ENCODE results near the gene TSPEAR. TPM values are rescaled to one million over a fixed set of nuclear protein-coding genes. Genes with fewer than 3 reads are reported as not detected.

The TSPEAR gene
- total RNA-seq, 2 donors from 2014 or later: 0.85 TPM; not detected in 1

DNA sequence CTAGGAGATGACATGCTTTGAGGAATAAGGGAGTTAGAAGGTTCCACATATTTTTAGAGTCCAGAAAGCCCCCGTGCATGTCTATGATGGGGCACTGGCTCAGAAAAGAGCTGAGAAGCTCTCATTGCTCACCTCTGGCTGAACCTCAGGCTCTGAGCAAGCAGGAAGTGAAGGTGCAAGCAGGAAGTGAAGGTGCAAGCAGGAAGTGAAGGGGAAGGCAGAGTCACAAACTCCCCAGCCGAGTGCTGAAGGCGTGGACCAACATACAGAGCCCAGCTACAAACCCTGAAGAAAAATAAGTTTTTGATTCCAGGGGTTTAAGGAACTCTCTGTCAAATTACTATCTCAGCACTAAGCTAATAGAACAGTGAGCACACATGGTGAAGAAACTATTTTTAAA is 92.5 kb downstream of the TSPEAR start:
- no peak for DNase-seq (ENCODE audit: low spot score)
- H3K4me1 ChIP-seq (replicated peaks): no peaks in the 10 kb centered on the region
- H3K27ac ChIP-seq: no peak overlapping the region
- no peaks in the 10 kb centered on the region for H3K27me3 ChIP-seq (replicated peaks; ENCODE audit: insufficient read depth)
- H3K4me3 ChIP-seq: no peak overlapping the region
- no peaks in the 10 kb centered on the region for H3K9me3 ChIP-seq
- TF ChIP-seq POLR2AphosphoS5 (IDR thresholded peaks at IDR 0.05) (no peak), POLR2A (IDR thresholded peaks at IDR 0.05) (no peak)
- TF ChIP-seq, protein P1, sequence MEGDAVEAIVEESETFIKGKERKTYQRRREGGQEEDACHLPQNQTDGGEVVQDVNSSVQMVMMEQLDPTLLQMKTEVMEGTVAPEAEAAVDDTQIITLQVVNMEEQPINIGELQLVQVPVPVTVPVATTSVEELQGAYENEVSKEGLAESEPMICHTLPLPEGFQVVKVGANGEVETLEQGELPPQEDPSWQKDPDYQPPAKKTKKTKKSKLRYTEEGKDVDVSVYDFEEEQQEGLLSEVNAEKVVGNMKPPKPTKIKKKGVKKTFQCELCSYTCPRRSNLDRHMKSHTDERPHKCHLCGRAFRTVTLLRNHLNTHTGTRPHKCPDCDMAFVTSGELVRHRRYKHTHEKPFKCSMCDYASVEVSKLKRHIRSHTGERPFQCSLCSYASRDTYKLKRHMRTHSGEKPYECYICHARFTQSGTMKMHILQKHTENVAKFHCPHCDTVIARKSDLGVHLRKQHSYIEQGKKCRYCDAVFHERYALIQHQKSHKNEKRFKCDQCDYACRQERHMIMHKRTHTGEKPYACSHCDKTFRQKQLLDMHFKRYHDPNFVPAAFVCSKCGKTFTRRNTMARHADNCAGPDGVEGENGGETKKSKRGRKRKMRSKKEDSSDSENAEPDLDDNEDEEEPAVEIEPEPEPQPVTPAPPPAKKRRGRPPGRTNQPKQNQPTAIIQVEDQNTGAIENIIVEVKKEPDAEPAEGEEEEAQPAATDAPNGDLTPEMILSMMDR (IDR thresholded peaks at IDR 0.05): no peak
- 61% methylated on average over 3 of the region's 3 CpGs for WGBS
- intact Hi-C loops (cut with DNase I): no loop called here
- no peaks in the 10 kb centered on the region for H3K36me3 ChIP-seq

DNA sequence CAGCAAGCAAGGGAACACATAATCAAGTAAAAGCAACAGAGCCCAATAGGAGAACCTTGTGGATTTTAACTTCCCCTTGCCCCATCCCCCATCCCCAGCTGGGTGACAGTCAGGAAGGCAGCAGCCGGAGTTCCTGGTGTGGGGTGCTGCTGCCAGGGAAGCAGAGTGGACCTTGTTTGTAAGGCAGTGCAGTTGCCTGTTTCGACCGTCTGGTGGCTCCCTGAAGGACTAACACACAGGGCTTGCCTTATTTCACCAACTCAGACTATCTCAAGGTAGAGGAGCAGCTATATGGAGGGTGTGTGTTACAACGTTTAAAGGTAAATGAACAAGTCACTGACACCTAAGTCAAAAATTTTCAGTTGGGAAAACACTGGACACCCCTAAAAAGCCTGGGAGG is 92.9 kb downstream of the TSPEAR start:
- no peaks in the 10 kb centered on the region for H3K4me1 ChIP-seq (replicated peaks)
- no peak for TF ChIP-seq POLR2A (IDR thresholded peaks at IDR 0.05)
- no peak for TF ChIP-seq POLR2AphosphoS5 (IDR thresholded peaks at IDR 0.05)
- TF ChIP-seq, protein P1 (IDR thresholded peaks at IDR 0.05): no peak
- DNase-seq (ENCODE audit: low spot score): no peak
- H3K9me3 ChIP-seq: no peaks in the 10 kb centered on the region
- no peaks in the 10 kb centered on the region for H3K27me3 ChIP-seq (replicated peaks; ENCODE audit: insufficient read depth)
- no peaks in the 10 kb centered on the region for H3K36me3 ChIP-seq
- intact Hi-C loops (cut with DNase I): no loop called here
- no peak overlapping the region for H3K4me3 ChIP-seq
- no peak overlapping the region for H3K27ac ChIP-seq
- WGBS: 44% methylated on average over 4 of the region's 4 CpGs

DNA sequence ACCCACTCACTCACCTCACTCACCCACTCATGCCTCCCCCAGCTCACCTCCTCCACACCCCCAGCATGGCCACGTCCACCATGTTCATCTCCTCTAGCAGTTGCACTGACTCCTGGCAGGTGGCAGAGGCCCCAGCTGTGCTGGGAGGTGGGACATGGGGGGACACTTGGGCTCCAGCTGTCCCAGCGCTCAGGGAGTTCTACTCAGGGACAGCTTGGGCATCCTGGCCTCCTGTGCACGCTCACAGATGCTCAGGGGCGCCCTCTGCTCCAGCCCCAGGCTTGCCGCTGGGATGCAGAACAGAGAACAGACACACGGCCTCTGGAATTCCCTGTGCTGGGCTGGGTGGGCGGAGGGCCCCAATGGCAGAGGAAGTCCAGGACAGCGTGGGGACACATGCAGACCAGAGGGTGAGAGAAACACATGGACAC is 94.3 kb downstream of the TSPEAR start:
- Histone ChIP-seq H3K9me3 (no peaks in the 10 kb centered on the region), H3K36me3 (no peaks in the 10 kb centered on the region), H3K4me3 (no peak overlapping the region), H3K27me3 (replicated peaks; ENCODE audit: insufficient read depth) (no peaks in the 10 kb centered on the region), H3K27ac (no peak overlapping the region), H3K4me1 (replicated peaks) (no peaks in the 10 kb centered on the region)
- intact Hi-C loops (cut with DNase I): no loop called here
- no peak for TF ChIP-seq POLR2AphosphoS5 (IDR thresholded peaks at IDR 0.05)
- TF ChIP-seq POLR2A (IDR thresholded peaks at IDR 0.05): no peak
- TF ChIP-seq, protein P1 (IDR thresholded peaks at IDR 0.05): no peak
- 69% methylated on average over 8 of the region's 8 CpGs for WGBS
- DNase-seq (ENCODE audit: low spot score): no peak

DNA sequence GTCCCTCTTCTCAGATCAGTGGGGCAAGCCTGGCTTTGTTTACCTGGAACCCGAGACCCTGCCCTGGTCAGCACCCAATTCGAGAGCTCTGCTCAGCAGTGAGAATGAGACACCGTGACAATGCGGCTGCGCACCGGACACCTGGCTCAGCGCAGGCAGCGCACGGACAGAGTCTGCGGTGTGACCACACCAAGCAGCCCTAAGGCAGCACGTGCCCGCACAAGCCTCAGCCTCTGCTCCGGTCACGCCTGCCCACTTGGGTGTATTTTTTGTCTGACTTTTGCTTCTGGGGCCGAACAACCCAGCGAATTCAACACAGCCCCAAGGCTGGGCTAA is 94.8 kb downstream of the TSPEAR start:
- no peak overlapping the region for H3K27ac ChIP-seq
- no peak for TF ChIP-seq POLR2A (IDR thresholded peaks at IDR 0.05)
- TF ChIP-seq, protein P1 (IDR thresholded peaks at IDR 0.05): no peak
- no peak for TF ChIP-seq POLR2AphosphoS5 (IDR thresholded peaks at IDR 0.05)
- WGBS: 51% methylated on average over 16 of the region's 16 CpGs
- H3K4me3 ChIP-seq: no peak overlapping the region
- no peaks in the 10 kb centered on the region for H3K9me3 ChIP-seq
- intact Hi-C loops (cut with DNase I): no loop called here
- no peaks in the 10 kb centered on the region for H3K4me1 ChIP-seq (replicated peaks)
- H3K36me3 ChIP-seq: no peaks in the 10 kb centered on the region
- H3K27me3 ChIP-seq (replicated peaks; ENCODE audit: insufficient read depth): no peaks in the 10 kb centered on the region
- no peak for DNase-seq (ENCODE audit: low spot score)

DNA sequence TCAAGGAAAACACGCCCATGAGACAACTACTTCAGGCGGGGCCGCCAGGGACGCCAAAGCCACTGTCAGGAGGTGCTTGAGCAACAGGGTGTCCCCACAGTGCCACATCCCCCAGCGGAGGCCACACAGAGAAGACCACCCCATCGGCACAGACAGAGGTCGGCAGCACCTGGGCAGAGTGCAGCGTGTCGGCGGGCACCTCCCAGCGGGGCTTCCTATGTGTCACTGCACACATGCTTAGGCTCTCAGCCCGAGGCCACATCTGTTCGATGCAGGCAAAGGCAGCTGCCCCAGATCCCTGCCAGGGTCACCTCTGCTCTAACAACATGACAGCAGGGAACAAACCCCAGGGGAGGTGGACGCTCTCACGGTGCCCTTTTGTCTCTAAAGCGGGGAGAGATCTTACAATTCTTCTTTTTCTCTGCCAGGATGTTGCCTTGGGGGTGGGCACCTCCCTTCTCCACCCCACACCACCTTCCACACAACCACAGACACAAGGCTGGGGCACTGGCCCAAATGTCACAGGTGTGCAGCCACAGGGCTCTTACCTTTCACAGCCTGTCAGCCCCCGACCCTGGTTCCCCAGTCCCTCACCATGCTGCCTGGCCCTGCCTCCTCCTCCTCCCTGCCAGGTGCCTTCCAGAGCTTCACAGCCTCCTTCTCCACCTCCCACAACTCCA is 95.3 kb downstream of the TSPEAR start:
- H3K4me3 ChIP-seq: no peak overlapping the region
- no peaks in the 10 kb centered on the region for H3K27me3 ChIP-seq (replicated peaks; ENCODE audit: insufficient read depth)
- TF ChIP-seq, protein P1 (IDR thresholded peaks at IDR 0.05): no peak
- no peak for TF ChIP-seq POLR2A (IDR thresholded peaks at IDR 0.05)
- TF ChIP-seq POLR2AphosphoS5 (IDR thresholded peaks at IDR 0.05): no peak
- DNase-seq (ENCODE audit: low spot score): no peak
- intact Hi-C loops (cut with DNase I): no loop called here
- no peak overlapping the region for H3K27ac ChIP-seq
- H3K9me3 ChIP-seq: no peaks in the 10 kb centered on the region
- no peaks in the 10 kb centered on the region for H3K4me1 ChIP-seq (replicated peaks)
- H3K36me3 ChIP-seq: no peaks in the 10 kb centered on the region
- WGBS: 73% methylated on average over 16 of the region's 17 CpGs

All from prostate gland (tissue), 2 donors.